ENCODE measurements around the gene CLCNKB.

CLCNKB gene

DNA sequence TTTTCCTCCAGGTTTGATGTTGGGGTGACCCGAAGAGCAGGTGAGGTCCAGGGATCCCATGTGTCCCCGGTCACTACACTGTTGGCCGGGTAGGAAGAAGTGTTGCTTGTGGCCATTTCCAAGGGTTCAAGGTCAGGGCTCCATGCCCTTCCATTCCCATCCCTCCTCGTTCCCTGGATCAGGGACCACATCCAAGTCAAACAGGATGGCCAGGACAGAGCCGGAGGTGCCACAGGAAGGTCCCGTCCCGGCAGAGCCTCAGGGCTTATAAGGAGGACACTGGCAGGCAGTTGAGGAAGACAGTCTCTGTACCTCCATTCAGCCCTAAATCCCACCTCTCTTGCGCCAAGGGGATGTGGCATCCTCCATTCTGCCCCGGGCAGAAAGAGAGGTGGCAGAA, 51.9 kb downstream of the CLCNKB start:
- DNase-seq (ENCODE audit: low spot score) = no peak

DNA sequence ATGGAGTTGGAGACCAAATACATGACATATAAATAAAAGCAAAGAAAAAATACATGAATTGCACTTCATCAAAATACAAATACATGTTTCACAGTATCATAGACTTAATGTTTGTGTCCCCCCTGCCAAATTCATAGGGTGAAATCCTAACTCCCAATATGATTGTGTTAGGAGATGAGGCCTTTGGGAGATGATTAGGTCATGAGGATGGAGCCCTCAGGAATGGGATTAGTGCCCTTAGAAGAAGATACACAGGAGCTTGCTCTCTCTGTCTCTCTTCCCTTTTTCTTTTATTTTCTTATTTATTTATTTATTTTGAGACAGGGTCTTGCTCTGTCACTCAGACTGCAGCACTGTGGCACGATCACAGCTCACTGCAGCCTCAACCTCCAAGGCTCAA, 55.8 kb downstream of the CLCNKB start:
- no peak for DNase-seq (ENCODE audit: low spot score)

DNA sequence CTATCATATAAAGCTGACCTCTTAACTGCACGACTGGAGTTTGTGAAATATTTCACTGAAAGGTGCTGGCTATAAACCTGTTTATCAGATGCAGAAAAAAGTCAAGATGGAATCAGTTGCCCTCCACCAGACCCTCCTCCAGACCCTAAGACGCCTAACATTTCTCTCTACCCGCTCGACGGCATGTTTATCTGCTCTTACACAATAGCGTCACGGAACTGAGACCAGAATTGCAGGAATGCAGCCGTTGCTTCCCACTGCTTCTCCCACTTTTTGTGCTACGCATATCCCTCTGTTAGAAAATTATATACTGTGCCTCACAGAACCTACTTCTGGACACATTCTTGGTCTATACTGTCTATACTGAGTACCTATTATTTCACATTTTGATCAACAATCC, 58.0 kb downstream of the CLCNKB start:
- DNase-seq (ENCODE audit: low spot score) = no peak
